H1 (cell line): ENCODE results near the gene MYLIP. TPM values are rescaled to one million over a fixed set of nuclear protein-coding genes. Genes with fewer than 3 reads are reported as not detected.

Experiments
- CBX8 ChIP-seq: fragments of 300-800, 300-1000 bp; sonication (generic); IDR thresholded peaks from 2 replicates; pipeline ENCODE4 v1.7.1; 2016; ENCODE audit warnings: low read depth, low read length, borderline replicate concordance
- CHD7 ChIP-seq: fragments of 300-600 bp; sonication (generic); IDR thresholded peaks from 2 replicates; pipeline ENCODE4 v1.7.1; 2012; ENCODE audit warnings: low read length, moderate library complexity, mild to moderate bottlenecking, inconsistent platforms; ENCODE audit not compliant: insufficient replicate concordance
- GTF2F1 ChIP-seq: IDR thresholded peaks from 2 replicates; pipeline ENCODE4 v1.6.1; 2012; ENCODE audit warnings: low read depth, low read length, improper control_type of control experiment, borderline replicate concordance
- JUND ChIP-seq: IDR thresholded peaks from 2 replicates; pipeline ENCODE4 v1.6.1; 2011; ENCODE audit warnings: mild to moderate bottlenecking, improper control_type of control experiment, low read length
- POLR2AphosphoS5 ChIP-seq: IDR thresholded peaks from 2 replicates; pipeline ENCODE4 v1.6.1; 2011; ENCODE audit warnings: low read depth, low read length
- POU5F1 ChIP-seq: IDR thresholded peaks from 2 replicates; pipeline ENCODE4 v1.6.1; 2011; ENCODE audit warnings: low read depth, mild to moderate bottlenecking, low read length, moderate library complexity
- SP1 ChIP-seq: IDR thresholded peaks from 2 replicates; pipeline ENCODE4 v1.6.1; 2011; ENCODE audit warnings: low read depth, low read length
- polyA plus RNA-seq, 7 experiments: library from polyadenylated mRNA; depleted of rRNA in 3 of 7; stranded (reverse) in 5 of 7; unstranded in 2 of 7; fragments of >200 nt in 5 of 7; fragments of 200-250 nt in 2 of 7; gene quantifications; 1 replicate in 5 of 7; 2 replicates in 1 of 7; 4 replicates in 1 of 7; pipeline versions ENCODE4 v1.2.1 to v1.2.3, GENCODE V29; 2011 to 2013; ENCODE audit warnings: missing spikeins in 2 of 7, mixed read lengths in 2 of 7
- total RNA-seq: library from RNA; stranded (reverse); fragmentation: NEBNext Ultra II Directional; extraction: Animal tissue kit (Norgen Biotek cat#: 25700); gene quantifications from 2 replicates; pipeline ENCODE4 v1.2.1, GENCODE V29; 2021
- TF ChIP-seq, protein P1 (sequence below): IDR thresholded peaks from 2 replicates; pipeline ENCODE4 v1.6.1; 2012; ENCODE audit warnings: inconsistent platforms
- TF ChIP-seq, protein P2 (sequence below), 3 experiments: IDR thresholded peaks; 1 replicate in 2 of 3; 2 replicates in 1 of 3; pipeline versions ENCODE4 v1.5.1 to v1.6.1; 2011; ENCODE audit warnings: low read length in 3 of 3, mild to moderate bottlenecking in 3 of 3, inconsistent platforms in 2 of 3, low read depth in 1 of 3, moderate library complexity in 1 of 3; ENCODE audit not compliant: insufficient read depth in 1 of 3; ENCODE audit errors: control extremely low read depth in 1 of 3

The MYLIP gene
- total and polyA plus RNA-seq, 2 of the 8 experiments (the other 6 are each of a cell fraction or from before 2014, with no cell fraction given): 21.1 to 26.9 TPM

DNA sequence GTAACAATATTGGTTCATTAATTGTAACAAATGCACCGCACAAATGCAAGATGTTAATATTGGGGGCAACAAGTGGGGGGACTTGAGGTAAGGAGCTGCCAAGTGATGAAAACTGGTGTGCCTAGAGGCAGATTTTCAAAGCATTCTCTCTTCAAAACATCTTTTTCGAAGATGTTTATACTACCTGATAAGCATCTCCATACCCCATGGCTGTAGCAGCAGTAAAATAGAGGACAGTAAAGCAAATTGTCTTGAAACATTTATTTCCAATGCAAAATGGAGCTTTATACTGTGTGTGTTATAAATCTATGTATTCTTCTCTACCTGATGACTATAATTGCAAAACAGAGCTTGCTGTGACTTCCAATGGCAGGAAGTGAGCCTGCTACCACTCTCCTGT is 42.5 kb downstream of the MYLIP start (continued):
- TF ChIP-seq CHD7: no peak
- no peak for TF ChIP-seq CBX8
- TF ChIP-seq, protein P1, sequence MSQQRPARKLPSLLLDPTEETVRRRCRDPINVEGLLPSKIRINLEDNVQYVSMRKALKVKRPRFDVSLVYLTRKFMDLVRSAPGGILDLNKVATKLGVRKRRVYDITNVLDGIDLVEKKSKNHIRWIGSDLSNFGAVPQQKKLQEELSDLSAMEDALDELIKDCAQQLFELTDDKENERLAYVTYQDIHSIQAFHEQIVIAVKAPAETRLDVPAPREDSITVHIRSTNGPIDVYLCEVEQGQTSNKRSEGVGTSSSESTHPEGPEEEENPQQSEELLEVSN: no peak
- TF ChIP-seq POLR2AphosphoS5: no peak
- TF ChIP-seq JUND: no peak
- TF ChIP-seq, protein P2, sequence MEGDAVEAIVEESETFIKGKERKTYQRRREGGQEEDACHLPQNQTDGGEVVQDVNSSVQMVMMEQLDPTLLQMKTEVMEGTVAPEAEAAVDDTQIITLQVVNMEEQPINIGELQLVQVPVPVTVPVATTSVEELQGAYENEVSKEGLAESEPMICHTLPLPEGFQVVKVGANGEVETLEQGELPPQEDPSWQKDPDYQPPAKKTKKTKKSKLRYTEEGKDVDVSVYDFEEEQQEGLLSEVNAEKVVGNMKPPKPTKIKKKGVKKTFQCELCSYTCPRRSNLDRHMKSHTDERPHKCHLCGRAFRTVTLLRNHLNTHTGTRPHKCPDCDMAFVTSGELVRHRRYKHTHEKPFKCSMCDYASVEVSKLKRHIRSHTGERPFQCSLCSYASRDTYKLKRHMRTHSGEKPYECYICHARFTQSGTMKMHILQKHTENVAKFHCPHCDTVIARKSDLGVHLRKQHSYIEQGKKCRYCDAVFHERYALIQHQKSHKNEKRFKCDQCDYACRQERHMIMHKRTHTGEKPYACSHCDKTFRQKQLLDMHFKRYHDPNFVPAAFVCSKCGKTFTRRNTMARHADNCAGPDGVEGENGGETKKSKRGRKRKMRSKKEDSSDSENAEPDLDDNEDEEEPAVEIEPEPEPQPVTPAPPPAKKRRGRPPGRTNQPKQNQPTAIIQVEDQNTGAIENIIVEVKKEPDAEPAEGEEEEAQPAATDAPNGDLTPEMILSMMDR (IDR thresholded peaks at IDR 0.05; ENCODE audit: control extremely low read depth in 1 of 3, insufficient read depth in 1 of 3, low read depth in 1 of 3, low read length in 3 of 3): no peak
- no peak for TF ChIP-seq GTF2F1
- TF ChIP-seq POU5F1: no peak
- TF ChIP-seq SP1: no peak
